Right lobe of liver (tissue), 6 donors: ENCODE measurements around the gene IDH1. TPM values are rescaled to one million over a fixed set of nuclear protein-coding genes. Genes with fewer than 3 reads are reported as not detected.
"Not testable (repeated sequence)": the region's sequence is repeated elsewhere in the genome, so short reads cannot be mapped to it uniquely, and the experiment has no call there.

Source experiments
- ATAC-seq, 4 donors: fragments of 200-7000 bp; cut with Tn5 transposase; one replicate each; pipeline ENCODE4 v1.9.1; 2020; ENCODE audit warnings: mild to moderate bottlenecking in 4 of 4, moderate library complexity in 4 of 4
- DNase-seq, 3 donors: peaks; one replicate each; pipeline ENCODE4 v3.0.0-alpha.2; 2020
- H3K27ac ChIP-seq, 3 donors: fragments of 200-600 bp; one replicate each; pipeline ENCODE4 v1.8.0; 2022
- H3K27me3 ChIP-seq, 2 donors: fragments of 200-600 bp; one replicate each; pipeline ENCODE4 v1.8.0; 2022
- H3K36me3 ChIP-seq, 4 donors: fragments of 200-600 bp; sonication (generic) in 1 of 4; one replicate each; pipeline versions ENCODE4 v1.5.1 to v1.8.0; 2017 to 2022; ENCODE audit warnings: control low read depth in 1 of 4
- H3K4me1 ChIP-seq, 4 donors: fragments of 200-600 bp; sonication (generic) in 1 of 4; one replicate each; pipeline versions ENCODE4 v1.5.1 to v1.8.0; 2017 to 2022; ENCODE audit warnings: control low read depth in 1 of 4
- H3K4me3 ChIP-seq, 3 donors: fragments of 200-600 bp; one replicate each; pipeline ENCODE4 v1.8.0; 2022
- H3K9me3 ChIP-seq, 4 donors: fragments of 200-600 bp; sonication (generic) in 1 of 4; one replicate each; pipeline versions ENCODE4 v1.5.1 to v1.8.0; 2017 to 2022; ENCODE audit warnings: control low read depth in 1 of 4
- POLR2A ChIP-seq: fragments of 450-650 bp; IDR thresholded peaks from one replicate; pipeline ENCODE4 v1.6.1; 2017; ENCODE audit warnings: antibody characterized with exemption, mild to moderate bottlenecking
- WGBS: methylation state at CpG from one replicate; pipeline ENCODE4 v1.1.6; 2018; ENCODE audit warnings: low coverage, low lambda C conversion rate; ENCODE audit not compliant: insufficient coverage; ENCODE audit errors: missing lambda C conversion rate; 5-methylcytosine and 5-hydroxymethylcytosine counted together
- intact Hi-C, 2 donors: fragments of 100-400 bp; cut with DNase I; formaldehyde crosslinking; loops; one replicate each; pipeline versions ENCODE4 v1.11.2 to v1.14.1; 2022
- total RNA-seq, 6 experiments: library from RNA; depleted of rRNA in 2 of 6; stranded (reverse); fragments of >200 nt in 2 of 6; fragmentation: NEBNext Ultra II Directional in 3 of 6; extraction: Animal tissue kit (Norgen Biotek cat#: 25700) in 3 of 6; gene quantifications; one replicate each; pipeline versions ENCODE4 v1.1.0 to v1.2.4, GENCODE V29; 2016 to 2023
- TF ChIP-seq, protein P1 (sequence below), 4 donors: fragments of 200-600 bp in 3 of 4; fragments of 450-650 bp in 1 of 4; IDR thresholded peaks; one replicate each; pipeline versions ENCODE4 v1.5.1 to v1.8.0; 2016 to 2022; ENCODE audit warnings: antibody characterized with exemption in 4 of 4, mild to moderate bottlenecking in 2 of 4
- donor health status: DM: no; HTN: yes; CAD: no.
- donor health status: DM: no; HTN: no; CAD: no.
- donor health status: DM: no; HTN: no; CAD: no.
- donor health status: DM: no; HTN: yes; CAD: no.
- donor health status: DM: no; HTN: yes; CAD: no.

IDH1 gene
- total RNA-seq, 6 experiments from 2014 or later = 147 to 682 (median 184) TPM

DNA sequence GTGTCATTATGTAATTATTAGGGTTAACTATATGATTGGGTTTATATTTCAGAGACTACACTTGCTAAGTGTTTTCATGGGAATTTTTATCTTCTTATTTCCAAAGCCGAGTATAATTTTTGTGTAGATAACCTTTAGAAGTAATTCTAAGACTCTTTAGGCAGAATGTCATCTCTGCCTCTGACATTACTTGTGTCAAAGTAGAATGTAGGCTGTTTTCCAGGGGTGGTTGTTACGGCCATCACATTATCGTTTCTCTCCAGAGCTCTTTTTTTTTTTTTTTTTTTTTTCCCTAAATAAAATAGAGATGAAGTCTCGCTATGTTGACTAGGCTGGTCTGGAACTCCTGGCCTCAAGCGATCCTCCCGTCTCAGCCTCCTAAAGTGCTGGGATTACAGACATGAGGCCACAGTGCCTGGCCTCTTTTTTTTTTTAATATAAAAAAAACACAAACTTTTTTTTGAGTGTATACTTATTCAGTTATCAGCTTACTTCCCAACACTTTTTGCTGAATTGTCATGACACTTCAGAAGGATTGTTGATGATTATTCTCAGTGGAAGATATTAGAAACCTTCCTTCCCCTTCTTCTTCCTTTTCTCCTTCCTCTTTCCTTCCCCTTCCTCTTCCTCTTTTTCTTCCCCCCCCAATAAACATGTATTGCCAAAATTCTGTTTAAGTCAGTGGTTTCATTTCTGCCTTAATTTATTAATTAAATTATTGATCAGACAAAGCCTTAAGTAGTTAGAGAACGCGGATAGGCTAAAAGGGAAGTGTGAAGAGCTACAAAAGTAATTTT lies 13.5 kb upstream of the IDH1 start:
- intact Hi-C loops = no loop called here
- TF ChIP-seq, protein P1, sequence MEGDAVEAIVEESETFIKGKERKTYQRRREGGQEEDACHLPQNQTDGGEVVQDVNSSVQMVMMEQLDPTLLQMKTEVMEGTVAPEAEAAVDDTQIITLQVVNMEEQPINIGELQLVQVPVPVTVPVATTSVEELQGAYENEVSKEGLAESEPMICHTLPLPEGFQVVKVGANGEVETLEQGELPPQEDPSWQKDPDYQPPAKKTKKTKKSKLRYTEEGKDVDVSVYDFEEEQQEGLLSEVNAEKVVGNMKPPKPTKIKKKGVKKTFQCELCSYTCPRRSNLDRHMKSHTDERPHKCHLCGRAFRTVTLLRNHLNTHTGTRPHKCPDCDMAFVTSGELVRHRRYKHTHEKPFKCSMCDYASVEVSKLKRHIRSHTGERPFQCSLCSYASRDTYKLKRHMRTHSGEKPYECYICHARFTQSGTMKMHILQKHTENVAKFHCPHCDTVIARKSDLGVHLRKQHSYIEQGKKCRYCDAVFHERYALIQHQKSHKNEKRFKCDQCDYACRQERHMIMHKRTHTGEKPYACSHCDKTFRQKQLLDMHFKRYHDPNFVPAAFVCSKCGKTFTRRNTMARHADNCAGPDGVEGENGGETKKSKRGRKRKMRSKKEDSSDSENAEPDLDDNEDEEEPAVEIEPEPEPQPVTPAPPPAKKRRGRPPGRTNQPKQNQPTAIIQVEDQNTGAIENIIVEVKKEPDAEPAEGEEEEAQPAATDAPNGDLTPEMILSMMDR (IDR thresholded peaks at IDR 0.05) = no peak
- TF ChIP-seq POLR2A = no peak
- DNase-seq (no peak), ATAC-seq (no peak)
- H3K9me3 ChIP-seq = no peaks in the 10 kb centered on the region
- WGBS = 70% methylated on average over 6 of the region's 8 CpGs
- H3K27me3 ChIP-seq = no peaks in the 10 kb centered on the region
- H3K27ac ChIP-seq = no peak overlapping the region
- H3K36me3 ChIP-seq = peaks cover 0 to 20% (median 1%) of the 10 kb centered on the region in 4 donors
- H3K4me3 ChIP-seq = no peak overlapping the region
- peaks cover 0 to 15% (median 5%) of the 10 kb centered on the region in 4 donors for H3K4me1 ChIP-seq

DNA sequence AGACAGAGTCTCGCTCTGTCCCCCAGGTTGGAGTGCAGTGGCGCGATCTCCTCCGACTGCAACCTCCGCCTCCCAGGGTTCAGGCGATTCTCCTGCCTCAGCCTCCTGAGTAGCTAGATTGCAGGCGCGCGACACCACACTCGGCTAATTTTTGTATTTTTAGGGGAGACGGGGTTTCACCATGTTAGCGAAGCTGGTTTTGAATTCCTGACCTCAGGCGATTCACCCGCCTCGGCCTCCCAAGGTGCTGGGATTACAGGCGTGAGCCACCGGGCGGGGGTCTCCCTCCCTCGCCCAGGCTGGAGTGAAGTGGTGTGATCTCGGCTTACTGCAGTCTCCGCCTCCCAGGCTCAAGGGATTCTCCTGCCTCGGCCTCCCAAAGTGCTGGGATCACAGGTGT lies 12.7 kb upstream of the IDH1 start:
- H3K27ac ChIP-seq, H3K27me3 ChIP-seq, H3K9me3 ChIP-seq, DNase-seq, intact Hi-C loops, ATAC-seq, H3K4me3 ChIP-seq: not testable (repeated sequence)
- 40% methylated on average over 2 of the region's 22 CpGs for WGBS
- H3K36me3 ChIP-seq = peaks cover 0 to 12% (median 1%) of the 10 kb centered on the region in 4 donors
- H3K4me1 ChIP-seq = peaks cover 0 to 15% (median 5%) of the 10 kb centered on the region in 4 donors

DNA sequence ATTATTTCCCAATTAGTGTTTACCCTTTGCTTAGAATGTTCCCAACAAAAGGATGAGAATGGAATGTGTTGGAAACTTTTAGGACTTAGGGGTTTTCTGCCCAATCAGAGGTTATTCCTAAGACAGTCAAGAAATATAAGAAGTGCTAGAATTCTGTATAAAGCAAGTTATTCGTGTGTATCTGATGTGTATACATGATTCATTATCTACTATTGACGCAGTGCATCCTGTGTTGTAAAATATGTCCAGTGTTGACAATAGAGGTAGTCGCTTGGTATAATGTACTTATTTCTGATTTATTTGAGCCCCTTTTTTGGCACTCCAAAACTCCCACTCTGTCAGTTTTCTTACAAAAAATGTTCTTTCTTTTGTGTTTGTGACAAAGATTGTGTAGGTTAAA lies 12.1 kb upstream of the IDH1 start:
- TF ChIP-seq, protein P1 (IDR thresholded peaks at IDR 0.05) = no peak
- no peak for TF ChIP-seq POLR2A
- no peak for DNase-seq
- peak overlapping the region in 2 of 3 donors; percentile 95 to 97 for H3K27ac ChIP-seq
- no peak for ATAC-seq
- peaks cover 0 to 15% (median 5%) of the 10 kb centered on the region in 4 donors for H3K4me1 ChIP-seq
- no peaks in the 10 kb centered on the region for H3K27me3 ChIP-seq
- 5% methylated on average over 3 of the region's 3 CpGs for WGBS
- H3K4me3 ChIP-seq = peak overlapping the region; percentile 72 to 100 (median 75)
- intact Hi-C loops = no loop called here
- peaks cover 0 to 8% (median 1%) of the 10 kb centered on the region in 4 donors for H3K36me3 ChIP-seq
- H3K9me3 ChIP-seq = no peaks in the 10 kb centered on the region

DNA sequence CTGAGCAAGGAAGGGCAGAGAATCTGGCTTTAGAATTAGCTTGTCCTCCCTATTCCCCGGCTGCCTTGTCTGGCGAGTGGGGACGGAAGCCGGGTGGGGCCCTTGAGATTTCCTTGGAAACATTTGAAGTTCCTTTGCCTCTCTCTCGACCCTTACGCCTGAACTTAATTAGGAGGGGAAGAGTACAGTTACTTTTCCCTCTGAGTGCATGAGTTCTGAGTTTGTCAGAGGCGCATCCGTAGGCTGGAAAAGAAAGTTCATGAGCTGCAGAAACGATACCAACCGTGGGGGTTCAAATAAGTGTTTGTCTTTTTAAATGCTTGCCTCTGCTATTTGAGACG lies 11.7 kb upstream of the IDH1 start:
- intact Hi-C loops = no loop called here
- DNase-seq (no peak), ATAC-seq (no peak)
- Histone ChIP-seq H3K36me3 (peaks cover 0 to 4% (median 0%) of the 10 kb centered on the region in 4 donors), H3K27ac (peak overlapping the region; percentile 77 to 97 (median 95)), H3K27me3 (no peaks in the 10 kb centered on the region), H3K4me1 (peaks cover 0 to 15% (median 5%) of the 10 kb centered on the region in 4 donors), H3K4me3 (peak overlapping the region; percentile 72 to 100 (median 75)), H3K9me3 (no peaks in the 10 kb centered on the region)
- WGBS = 0% methylated on average over 11 of the region's 11 CpGs
- TF ChIP-seq, protein P1 (IDR thresholded peaks at IDR 0.05) = no peak
- TF ChIP-seq POLR2A = no peak

DNA sequence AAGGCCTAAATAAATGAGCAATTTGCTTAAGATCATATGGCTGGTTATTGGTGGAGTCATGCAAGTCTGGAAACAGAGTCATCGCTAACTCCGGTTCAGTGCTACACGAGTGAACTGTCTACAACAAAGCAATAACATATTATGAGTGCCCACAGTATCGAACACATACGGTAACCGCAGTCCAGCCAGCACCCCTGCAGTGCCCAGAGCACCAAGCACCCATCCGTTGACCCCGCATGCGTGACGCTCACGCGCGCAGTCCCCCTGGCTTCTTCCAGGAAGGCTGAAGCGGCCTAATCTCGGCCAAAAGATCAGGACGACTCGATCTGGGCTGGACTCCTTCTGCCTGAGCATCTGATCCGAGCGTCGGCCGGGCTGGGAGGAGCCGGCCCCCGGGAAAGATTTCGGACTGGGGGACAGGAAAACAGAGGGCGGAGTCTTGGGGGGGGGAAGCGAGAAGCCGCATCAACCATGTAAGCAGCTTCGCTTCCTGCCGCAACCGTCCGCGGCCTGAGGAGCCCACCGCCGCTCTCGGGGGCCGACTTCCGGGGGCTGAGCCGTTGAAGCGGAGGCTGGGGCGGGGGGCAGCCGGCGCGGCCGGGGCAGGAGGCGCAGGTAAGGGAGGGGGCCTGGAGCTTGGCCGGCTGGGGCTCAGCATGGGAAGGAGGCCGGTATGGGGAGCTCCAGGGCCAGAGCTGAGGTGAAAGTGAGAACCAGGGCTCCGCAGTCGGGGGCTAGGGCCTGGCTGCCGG lies 11.1 kb upstream of the IDH1 start, which contains the start of gene PIKFYVE:
TSS of gene PIKFYVE (plus strand) at position 455 of the 752 bp plus-strand sequence. CDS start 5,265 bp downstream, outside the sequence.
- intact Hi-C loops = no loop called here
- ATAC-seq = peak; percentile 96 to 98 (median 98)
- peak within 1 kb of the TSS; percentile 72 to 100 (median 75) for H3K4me3 ChIP-seq
- no peaks in the 10 kb centered on the region for H3K36me3 ChIP-seq
- peak within 1 kb of the TSS; percentile 77 to 97 (median 95) for H3K27ac ChIP-seq
- H3K4me1 ChIP-seq = peaks cover 0 to 15% (median 5%) of the 10 kb centered on the region in 4 donors
- peak; percentile 94 to 98 (median 98) for DNase-seq
- peak; percentile 88 for TF ChIP-seq POLR2A
- TF ChIP-seq, protein P1 (IDR thresholded peaks at IDR 0.05) = peak in 1 of 4 donors; percentile 18
- no peaks in the 10 kb centered on the region for H3K9me3 ChIP-seq
- WGBS = 1% methylated on average over 40 of the region's 50 CpGs
- H3K27me3 ChIP-seq = no peaks in the 10 kb centered on the region
